Nucleus accumbens (tissue), 56 donors: Measurements from ENCODE around the gene TMC4.

ENCODE experiments used
- DNase-seq, 56 donors: peaks; one replicate each; lab custom pipeline; 2025; lab: John Stamatoyannopoulos, UW

The TMC4 gene

GRCh38 chr19:54137699-54138488 lies 35.1 kb downstream of the TMC4 start, which contains the start of gene CNOT3:
Gene CNOT3 (plus strand): TSS chr19:54137762. CDS start chr19:54142979, 5,217 bp downstream.
- DNase-seq, result peak in 2 of 56 donors; percentile 23 to 38

- peak; percentile 90 to 100 (median 100) for DNase-seq
Observed at GRCh38 chr19:54136864-54137698, 35.9 kb downstream of the TMC4 start.

- peak in 2 of 56 donors; percentile 29 to 40 for DNase-seq
Observed at GRCh38 chr19:54136086-54136863, 36.7 kb downstream of the TMC4 start.

GRCh38 chr19:54133957-54134590 lies 38.9 kb downstream of the TMC4 start:
- DNase-seq, result no peak

GRCh38 chr19:54133312-54133956 lies 39.5 kb downstream of the TMC4 start:
- DNase-seq, result peak in 15 of 56 donors; percentile 3 to 81 (median 14)

- no peak for DNase-seq
Observed at GRCh38 chr19:54129617-54129996, 43.4 kb downstream of the TMC4 start.

GRCh38 chr19:54128796-54129616 lies 44.0 kb downstream of the TMC4 start:
- no peak for DNase-seq

GRCh38 chr19:54128441-54128725 lies 44.6 kb downstream of the TMC4 start:
- no peak for DNase-seq

GRCh38 chr19:54127688-54128440 lies 45.1 kb downstream of the TMC4 start:
- no peak for DNase-seq

- DNase-seq, result no peak
Observed at GRCh38 chr19:54125713-54126112, 47.2 kb downstream of the TMC4 start.

- DNase-seq, result no peak
Observed at GRCh38 chr19:54124393-54124792, 48.6 kb downstream of the TMC4 start.

GRCh38 chr19:54123682-54124081 lies 49.3 kb downstream of the TMC4 start:
- no peak for DNase-seq

GRCh38 chr19:54121259-54121658 lies 51.7 kb downstream of the TMC4 start:
- DNase-seq, result no peak

GRCh38 chr19:54115109-54116063 lies 57.6 kb downstream of the TMC4 start, which contains the start of the genes PRPF31 and TFPT:
Gene PRPF31 (plus strand): TSS chr19:54115754. CDS start chr19:54118279, 2,525 bp downstream.
Gene TFPT (minus strand): TSS chr19:54115657. CDS start chr19:54115269, 388 bp downstream.
- peak; percentile 70 to 100 (median 96) for DNase-seq

GRCh38 chr19:54114340-54115108 lies 58.4 kb downstream of the TMC4 start:
- peak in 31 of 56 donors; percentile 1 to 60 (median 22) for DNase-seq
